Immature natural killer cell (primary cell): ENCODE data around the gene C1QTNF4. TPM values are rescaled to one million over a fixed set of nuclear protein-coding genes. Genes with fewer than 3 reads are reported as not detected.
A peak's percentile ranks its signal among the peaks of the same experiment; 100 is the strongest.

ENCODE experiments used
- DNase-seq, 3 donors: peaks; one replicate each; pipeline ENCODE4 v3.0.0; 2022; ENCODE audit warnings: mixed read lengths in 1 of 3
- H3K27ac Mint-ChIP-seq, 6 donors: one replicate each; pipeline ENCODE4 v1.8.0; 2020; ENCODE audit warnings: mixed read lengths in 6 of 6, mild to moderate bottlenecking in 5 of 6, inconsistent platforms in 4 of 6, moderate library complexity in 3 of 6
- H3K27me3 Mint-ChIP-seq, 3 donors: one replicate each; pipeline ENCODE4 v1.8.0; 2020 to 2021; ENCODE audit warnings: low read depth in 3 of 3, mild to moderate bottlenecking in 3 of 3, mixed read lengths in 3 of 3, moderate library complexity in 3 of 3, inconsistent platforms in 1 of 3
- H3K36me3 Mint-ChIP-seq, 3 donors: one replicate each; pipeline ENCODE4 v1.8.0; 2020; ENCODE audit warnings: mixed read lengths in 3 of 3, inconsistent platforms in 2 of 3, mild to moderate bottlenecking in 2 of 3
- H3K4me1 Mint-ChIP-seq, 2 donors: one replicate each; pipeline ENCODE4 v1.8.0; 2020; ENCODE audit warnings: inconsistent platforms in 2 of 2, mild to moderate bottlenecking in 2 of 2, mixed read lengths in 2 of 2, moderate library complexity in 1 of 2
- H3K4me3 Mint-ChIP-seq, 5 donors: one replicate each; pipeline ENCODE4 v1.8.0; 2020; ENCODE audit warnings: mild to moderate bottlenecking in 5 of 5, mixed read lengths in 5 of 5, inconsistent platforms in 3 of 5, moderate library complexity in 3 of 5
- H3K9me3 Mint-ChIP-seq, 6 donors: one replicate each; pipeline ENCODE4 v1.8.0; 2020; ENCODE audit warnings: mild to moderate bottlenecking in 6 of 6, mixed read lengths in 6 of 6, inconsistent platforms in 4 of 6, moderate library complexity in 3 of 6
- polyA plus RNA-seq, 3 donors: library from polyadenylated mRNA; unstranded; fragments of 300-500 nt; fragmentation: Illumina TruSeq; gene quantifications; one replicate each; pipeline ENCODE4 v1.2.3, GENCODE V29; 2021

The C1QTNF4 gene
- polyA plus RNA-seq, 3 donors from 2014 or later: 0.24 TPM; not detected in 2

- no peak for DNase-seq
- H3K9me3 Mint-ChIP-seq: no peaks in the 10 kb centered on the region
- peaks cover 0 to 7% of the 10 kb centered on the region in 2 donors for H3K4me1 Mint-ChIP-seq
- peaks cover 8 to 10% (median 10%) of the 10 kb centered on the region in 3 donors for H3K27me3 Mint-ChIP-seq
- H3K4me3 Mint-ChIP-seq: no peak overlapping the region
- H3K36me3 Mint-ChIP-seq: peaks cover 0 to under 1% (median under 1%) of the 10 kb centered on the region in 3 donors
- H3K27ac Mint-ChIP-seq: no peak overlapping the region
Observed at GRCh38 chr11:47589584-47589976, 4.6 kb downstream of the C1QTNF4 start.

- Mint-ChIP-seq H3K36me3 (peaks cover 4 to 5% (median 5%) of the 10 kb centered on the region in 3 donors), H3K4me1 (peaks cover 0 to 7% of the 10 kb centered on the region in 2 donors), H3K9me3 (peaks cover 0 to 1% (median 0%) of the 10 kb centered on the region in 6 donors), H3K4me3 (no peak overlapping the region), H3K27me3 (peaks cover 5 to 10% (median 8%) of the 10 kb centered on the region in 3 donors), H3K27ac (no peak overlapping the region)
- DNase-seq: no peak
Observed at GRCh38 chr11:47589118-47589517, 5.1 kb downstream of the C1QTNF4 start.

- peaks cover 12 to 15% (median 14%) of the 10 kb centered on the region in 3 donors for H3K36me3 Mint-ChIP-seq
- DNase-seq: no peak
- H3K27me3 Mint-ChIP-seq: peaks cover 0 to 4% (median 4%) of the 10 kb centered on the region in 3 donors
- no peak overlapping the region for H3K4me3 Mint-ChIP-seq
- peaks cover 6 to 7% of the 10 kb centered on the region in 2 donors for H3K4me1 Mint-ChIP-seq
- H3K27ac Mint-ChIP-seq: no peak overlapping the region
- peaks cover 0 to 1% (median 0%) of the 10 kb centered on the region in 6 donors for H3K9me3 Mint-ChIP-seq
Observed at GRCh38 chr11:47587723-47588326, 6.4 kb downstream of the C1QTNF4 start.

- Mint-ChIP-seq H3K27me3 (peaks cover 0 to 4% (median 4%) of the 10 kb centered on the region in 3 donors), H3K4me3 (no peak overlapping the region), H3K4me1 (peaks cover 4 to 6% of the 10 kb centered on the region in 2 donors), H3K27ac (no peak overlapping the region), H3K9me3 (peaks cover 0 to 1% (median 0%) of the 10 kb centered on the region in 6 donors), H3K36me3 (peaks cover 14 to 22% (median 16%) of the 10 kb centered on the region in 3 donors)
- DNase-seq: no peak
Observed at GRCh38 chr11:47587039-47587716, 7.0 kb downstream of the C1QTNF4 start.

- Mint-ChIP-seq H3K27ac (no peak within 1 kb of the TSS), H3K4me3 (no peak within 1 kb of the TSS), H3K27me3 (peaks cover 0 to 1% (median 1%) of the 10 kb centered on the region in 3 donors), H3K36me3 (peaks cover 14 to 27% (median 17%) of the 10 kb centered on the region in 3 donors), H3K4me1 (peaks cover 0 to 10% of the 10 kb centered on the region in 2 donors), H3K9me3 (peaks cover 0 to 1% (median 0%) of the 10 kb centered on the region in 6 donors)
- no peak for DNase-seq
Observed at GRCh38 chr11:47586098-47586855, 7.9 kb downstream of the C1QTNF4 start, which contains the start of gene FAM180B. Gene FAM180B (plus strand): TSS chr11:47586678. CDS start chr11:47586769, 91 bp downstream.

- Mint-ChIP-seq H3K27ac (no peak overlapping the region), H3K9me3 (peaks cover 0 to 1% (median 0%) of the 10 kb centered on the region in 6 donors), H3K36me3 (peaks cover 16 to 32% (median 18%) of the 10 kb centered on the region in 3 donors), H3K4me3 (no peak overlapping the region), H3K4me1 (peaks cover 18 to 31% of the 10 kb centered on the region in 2 donors), H3K27me3 (peaks cover 2 to 6% (median 3%) of the 10 kb centered on the region in 3 donors)
- DNase-seq: no peak
Observed at GRCh38 chr11:47583844-47584243, 10.4 kb downstream of the C1QTNF4 start.

- peak; percentile 85 to 86 (median 85) for DNase-seq
- peaks cover 38 to 54% of the 10 kb centered on the region in 2 donors for H3K4me1 Mint-ChIP-seq
- H3K36me3 Mint-ChIP-seq: peaks cover 13 to 28% (median 14%) of the 10 kb centered on the region in 3 donors
Observed at GRCh38 chr11:47578524-47579494, 15.4 kb downstream of the C1QTNF4 start, which contains the start of the genes KBTBD4 and NDUFS3. Gene KBTBD4 (minus strand): TSS chr11:47578970. CDS start chr11:47578951, 19 bp downstream. Gene NDUFS3 (plus strand): TSS chr11:47579074. CDS start chr11:47579092, 18 bp downstream.

GRCh38 chr11:47577460-47578041 is 16.7 kb downstream of the C1QTNF4 start:
- Mint-ChIP-seq H3K9me3 (no peaks in the 10 kb centered on the region), H3K27ac (peak overlapping the region in 5 of 6 donors; percentile 53 to 100 (median 94)), H3K36me3 (peaks cover 10 to 22% (median 12%) of the 10 kb centered on the region in 3 donors), H3K4me3 (peak overlapping the region; percentile 98 to 100 (median 100)), H3K27me3 (peaks cover 6 to 10% (median 7%) of the 10 kb centered on the region in 3 donors), H3K4me1 (peaks cover 38 to 54% of the 10 kb centered on the region in 2 donors)
- no peak for DNase-seq

More at GRCh38 chr11:47578524-47579494, 15.4 kb downstream of the C1QTNF4 start, which contains the start of the genes KBTBD4 and NDUFS3:
- Mint-ChIP-seq H3K4me3 (peak within 1 kb of the TSS; percentile 98 to 100 (median 100)), H3K27ac (peak within 1 kb of the TSS; percentile 92 to 100 (median 98)), H3K27me3 (peaks cover 6 to 10% (median 7%) of the 10 kb centered on the region in 3 donors), H3K9me3 (no peaks in the 10 kb centered on the region)

- Mint-ChIP-seq H3K27ac (no peak overlapping the region), H3K4me1 (peaks cover 15 to 23% of the 10 kb centered on the region in 2 donors), H3K36me3 (peaks cover 4 to 17% (median 9%) of the 10 kb centered on the region in 3 donors), H3K27me3 (no peaks in the 10 kb centered on the region), H3K4me3 (no peak overlapping the region), H3K9me3 (no peaks in the 10 kb centered on the region)
- DNase-seq: no peak
Observed at GRCh38 chr11:47573321-47573720, 20.9 kb downstream of the C1QTNF4 start.

GRCh38 chr11:47572715-47573255 is 21.4 kb downstream of the C1QTNF4 start:
- Mint-ChIP-seq H3K4me1 (peaks cover 10 to 18% of the 10 kb centered on the region in 2 donors), H3K36me3 (peaks cover 4 to 17% (median 9%) of the 10 kb centered on the region in 3 donors), H3K27ac (no peak overlapping the region), H3K9me3 (no peaks in the 10 kb centered on the region), H3K4me3 (no peak overlapping the region), H3K27me3 (no peaks in the 10 kb centered on the region)
- no peak for DNase-seq

- Mint-ChIP-seq H3K4me1 (peaks cover 1 to 11% of the 10 kb centered on the region in 2 donors), H3K27ac (no peak overlapping the region), H3K36me3 (peaks cover 4 to 17% (median 9%) of the 10 kb centered on the region in 3 donors), H3K9me3 (no peaks in the 10 kb centered on the region), H3K4me3 (no peak overlapping the region), H3K27me3 (no peaks in the 10 kb centered on the region)
- DNase-seq: no peak
Observed at GRCh38 chr11:47571895-47572294, 22.3 kb downstream of the C1QTNF4 start.

GRCh38 chr11:47571357-47571729 is 22.9 kb downstream of the C1QTNF4 start:
- no peak for DNase-seq
- peaks cover 6 to 15% of the 10 kb centered on the region in 2 donors for H3K4me1 Mint-ChIP-seq
- H3K36me3 Mint-ChIP-seq: peaks cover 4 to 17% (median 9%) of the 10 kb centered on the region in 3 donors
- no peaks in the 10 kb centered on the region for H3K9me3 Mint-ChIP-seq
- no peak overlapping the region for H3K4me3 Mint-ChIP-seq
- no peaks in the 10 kb centered on the region for H3K27me3 Mint-ChIP-seq
- no peak overlapping the region for H3K27ac Mint-ChIP-seq
